Neural cell (in vitro differentiated cells): Measurements from ENCODE around the gene LYPD1. TPM values are rescaled to one million over a fixed set of nuclear protein-coding genes. Genes with fewer than 3 reads are reported as not detected.
A peak's percentile ranks its signal among the peaks of the same experiment; 100 is the strongest.

Experiments
- H2AFZ ChIP-seq: fragments of 200-600, 300-800 bp; sonication (generic), shearing (Covaris generic); 2 replicates; pipeline ENCODE4 v1.6.0; 2014; ENCODE audit warnings: low read depth, mild to moderate bottlenecking, antibody characterized with exemption, low read length, moderate library complexity
- H3F3A ChIP-seq: fragments of 200-600 bp; shearing (Covaris generic); 2 replicates; pipeline ENCODE4 v1.6.1; 2016; ENCODE audit warnings: mild to moderate bottlenecking, moderate library complexity, mixed read lengths, antibody characterized with exemption, low read length; ENCODE audit not compliant: insufficient read depth, poor library complexity, severe bottlenecking
- H3K27ac ChIP-seq: fragments of 200-600, 300-800 bp; sonication (generic), shearing (Covaris generic); 2 replicates; pipeline ENCODE4 v1.5.1; 2014; ENCODE audit warnings: mild to moderate bottlenecking, low read length, moderate library complexity
- H3K27me3 ChIP-seq: fragments of 300-800, 200-600 bp; sonication (generic), shearing (Covaris generic); 2 replicates; pipeline ENCODE4 v1.6.0; 2014; ENCODE audit warnings: mild to moderate bottlenecking, low read depth, low read length, moderate library complexity; ENCODE audit not compliant: insufficient read depth
- H3K36me3 ChIP-seq: fragments of 300-800, 200-600 bp; sonication (generic), shearing (Covaris generic); 2 replicates; pipeline ENCODE4 v1.5.1; 2014; ENCODE audit warnings: mild to moderate bottlenecking, antibody characterized with exemption, low read length, moderate library complexity; ENCODE audit not compliant: insufficient read depth
- H3K4me2 ChIP-seq: fragments of 300-800, 200-600 bp; sonication (generic), shearing (Covaris generic); 2 replicates; pipeline ENCODE4 v1.6.0; 2014; ENCODE audit warnings: mild to moderate bottlenecking, low read length
- H3K4me3 ChIP-seq: fragments of 300-800, 200-600 bp; sonication (generic), shearing (Covaris generic); 2 replicates; pipeline ENCODE4 v1.5.1; 2014; ENCODE audit warnings: mild to moderate bottlenecking, low read length, moderate library complexity
- H3K79me2 ChIP-seq: fragments of 200-600 bp; shearing (Covaris generic); replicated peaks from 2 replicates; pipeline ENCODE4 v1.6.0; 2014; ENCODE audit warnings: mild to moderate bottlenecking, low read length, moderate library complexity; ENCODE audit not compliant: insufficient read depth
- H3K9ac ChIP-seq: fragments of 300-800, 200-600 bp; sonication (generic), shearing (Covaris generic); 2 replicates; pipeline ENCODE4 v1.6.1; 2016; ENCODE audit warnings: mild to moderate bottlenecking, low read length, mixed read lengths
- H3K9me2 ChIP-seq: fragments of 200-600 bp; shearing (Covaris generic); 2 replicates; pipeline ENCODE4 v1.6.1; 2016; ENCODE audit warnings: mild to moderate bottlenecking, low read length, mixed read lengths; ENCODE audit not compliant: insufficient read depth
- H3K9me3 ChIP-seq: fragments of 200-600, 300-800 bp; sonication (generic), shearing (Covaris generic); 2 replicates; pipeline ENCODE4 v1.6.1; 2016; ENCODE audit warnings: mild to moderate bottlenecking, mixed run types, low read length, moderate library complexity, mixed read lengths
- H4K20me1 ChIP-seq: fragments of 200-600 bp; shearing (Covaris generic); 2 replicates; pipeline ENCODE4 v1.6.1; 2016; ENCODE audit warnings: mild to moderate bottlenecking, mixed run types; ENCODE audit not compliant: insufficient read depth
- EP300 ChIP-seq: fragments of 450-650 bp; conservative IDR thresholded peaks from 2 replicates; pipeline ENCODE4 v1.6.1; 2014; ENCODE audit warnings: antibody characterized with exemption, mild to moderate bottlenecking, moderate library complexity; ENCODE audit not compliant: poor library complexity, severe bottlenecking
- EZH2 ChIP-seq: fragments of 200-600, 300-800 bp; shearing (Covaris generic), sonication (generic); IDR thresholded peaks from 2 replicates; pipeline ENCODE4 v1.6.1; 2014; ENCODE audit warnings: antibody characterized with exemption, low read length, borderline replicate concordance, mild to moderate bottlenecking; ENCODE audit not compliant: insufficient read depth, poor library complexity, severe bottlenecking
- MXI1 ChIP-seq: fragments of 450-650 bp; conservative IDR thresholded peaks from 2 replicates; pipeline ENCODE4 v1.6.1; 2014; ENCODE audit warnings: antibody characterized with exemption, mild to moderate bottlenecking; ENCODE audit not compliant: poor library complexity, severe bottlenecking
- POLR2AphosphoS5 ChIP-seq: IDR thresholded peaks from 2 replicates; pipeline ENCODE4 v1.6.1; 2012
- RAD21 ChIP-seq: fragments of 450-650 bp; conservative IDR thresholded peaks from 2 replicates; pipeline ENCODE4 v1.6.1; 2014; ENCODE audit warnings: antibody characterized with exemption, mild to moderate bottlenecking, moderate library complexity
- REST ChIP-seq: IDR thresholded peaks from 2 replicates; pipeline ENCODE4 v1.6.1; 2012; ENCODE audit warnings: borderline replicate concordance
- SMC3 ChIP-seq: fragments of 450-650 bp; conservative IDR thresholded peaks from 2 replicates; pipeline ENCODE4 v1.6.1; 2014; ENCODE audit warnings: antibody characterized with exemption, mild to moderate bottlenecking, moderate library complexity; ENCODE audit not compliant: poor library complexity
- TAF1 ChIP-seq: IDR thresholded peaks from 2 replicates; pipeline ENCODE4 v1.6.1; 2012; ENCODE audit warnings: low read depth
- polyA plus RNA-seq: library from polyadenylated mRNA; depleted of rRNA; stranded (reverse); fragments of >200 nt; gene quantifications from 2 replicates; pipeline ENCODE4 v1.2.3, GENCODE V29; 2014
- TF ChIP-seq, protein P1 (sequence below): fragments of 450-650 bp; IDR thresholded peaks from 2 replicates; pipeline ENCODE4 v1.5.1; 2014; ENCODE audit warnings: antibody characterized with exemption, mild to moderate bottlenecking, moderate library complexity; ENCODE audit not compliant: poor library complexity, severe bottlenecking

LYPD1 gene
- polyA plus RNA-seq, 1 donor from 2014 or later, result 78.2 TPM

DNA sequence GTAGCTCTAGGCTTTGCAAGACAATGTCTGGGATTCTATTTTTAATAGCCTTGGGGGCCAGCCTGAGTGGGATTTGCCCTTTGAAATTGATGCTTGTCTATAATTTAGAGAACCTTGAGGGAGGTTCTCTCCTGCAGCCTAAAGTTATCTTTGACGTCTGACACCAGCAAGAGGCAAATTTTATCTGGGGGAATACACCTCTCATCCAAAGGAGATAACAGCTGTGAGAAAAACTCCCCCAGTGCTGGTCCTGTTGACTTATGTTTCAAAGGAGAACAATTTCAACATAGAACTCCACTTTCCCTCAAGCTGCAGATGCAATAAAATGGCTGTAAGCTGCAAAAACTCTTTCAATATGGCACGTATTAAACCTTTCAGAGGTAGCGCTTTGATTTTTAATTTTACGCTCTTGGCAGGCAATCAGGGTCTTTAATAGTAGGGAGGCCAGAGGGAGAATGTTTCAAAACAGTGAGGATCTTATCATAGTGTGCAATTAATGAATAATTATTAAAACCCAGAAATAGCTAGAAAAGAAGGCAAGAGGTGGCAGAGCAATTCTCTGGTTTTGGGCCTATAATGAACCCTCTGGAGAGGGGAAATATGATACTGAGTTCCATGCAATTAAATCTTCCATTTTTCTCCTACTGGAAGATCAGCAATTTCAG, 62.4 kb downstream of the LYPD1 start:
- Histone ChIP-seq H3K9ac (no peak overlapping the region), H3K36me3 (no peaks in the 10 kb centered on the region), H3K27me3 (no peaks in the 10 kb centered on the region), H2AFZ (no peak overlapping the region), H3K79me2 (no peaks in the 10 kb centered on the region), H3K9me3 (no peaks in the 10 kb centered on the region), H3K27ac (peak overlapping the region; percentile 36), H3K9me2 (no peaks in the 10 kb centered on the region), H4K20me1 (no peaks in the 10 kb centered on the region), H3K4me2 (no peak overlapping the region), H3F3A (no peaks in the 10 kb centered on the region), H3K4me3 (no peak overlapping the region)
- TF ChIP-seq SMC3, result no peak
- TF ChIP-seq REST, result no peak
- TF ChIP-seq, protein P1, sequence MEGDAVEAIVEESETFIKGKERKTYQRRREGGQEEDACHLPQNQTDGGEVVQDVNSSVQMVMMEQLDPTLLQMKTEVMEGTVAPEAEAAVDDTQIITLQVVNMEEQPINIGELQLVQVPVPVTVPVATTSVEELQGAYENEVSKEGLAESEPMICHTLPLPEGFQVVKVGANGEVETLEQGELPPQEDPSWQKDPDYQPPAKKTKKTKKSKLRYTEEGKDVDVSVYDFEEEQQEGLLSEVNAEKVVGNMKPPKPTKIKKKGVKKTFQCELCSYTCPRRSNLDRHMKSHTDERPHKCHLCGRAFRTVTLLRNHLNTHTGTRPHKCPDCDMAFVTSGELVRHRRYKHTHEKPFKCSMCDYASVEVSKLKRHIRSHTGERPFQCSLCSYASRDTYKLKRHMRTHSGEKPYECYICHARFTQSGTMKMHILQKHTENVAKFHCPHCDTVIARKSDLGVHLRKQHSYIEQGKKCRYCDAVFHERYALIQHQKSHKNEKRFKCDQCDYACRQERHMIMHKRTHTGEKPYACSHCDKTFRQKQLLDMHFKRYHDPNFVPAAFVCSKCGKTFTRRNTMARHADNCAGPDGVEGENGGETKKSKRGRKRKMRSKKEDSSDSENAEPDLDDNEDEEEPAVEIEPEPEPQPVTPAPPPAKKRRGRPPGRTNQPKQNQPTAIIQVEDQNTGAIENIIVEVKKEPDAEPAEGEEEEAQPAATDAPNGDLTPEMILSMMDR, result no peak
- no peak for TF ChIP-seq RAD21
- no peak for TF ChIP-seq POLR2AphosphoS5
- TF ChIP-seq MXI1, result no peak
- no peak for TF ChIP-seq EZH2
- no peak for TF ChIP-seq EP300
- no peak for TF ChIP-seq TAF1

GRCh38 chr2:132606649-132607048, 63.4 kb downstream of the LYPD1 start:
- no peaks in the 10 kb centered on the region for H3K9me2 ChIP-seq
- no peak overlapping the region for H2AFZ ChIP-seq
- H3K27ac ChIP-seq, result no peak overlapping the region
- H3K27me3 ChIP-seq, result no peaks in the 10 kb centered on the region
- H3K9ac ChIP-seq, result no peak overlapping the region
- no peaks in the 10 kb centered on the region for H3K79me2 ChIP-seq
- TF ChIP-seq POLR2AphosphoS5 (no peak), RAD21 (no peak), EP300 (no peak), MXI1 (no peak), TAF1 (no peak), SMC3 (no peak), REST (no peak), EZH2 (no peak)
- TF ChIP-seq, protein P1, result no peak
- H3K4me2 ChIP-seq, result no peak overlapping the region
- H3F3A ChIP-seq, result no peaks in the 10 kb centered on the region
- no peaks in the 10 kb centered on the region for H3K36me3 ChIP-seq
- H3K9me3 ChIP-seq, result no peaks in the 10 kb centered on the region
- no peak overlapping the region for H3K4me3 ChIP-seq
- no peaks in the 10 kb centered on the region for H4K20me1 ChIP-seq
